Measurements from ENCODE around the gene ARSI. TPM values are rescaled to one million over a fixed set of nuclear protein-coding genes. Genes with fewer than 3 reads are reported as not detected.

Gene ARSI
- polyA plus RNA-seq, 2 of the 4 experiments (the other 2 are of a cell fraction), result 2.9 to 22.0 TPM

DNA sequence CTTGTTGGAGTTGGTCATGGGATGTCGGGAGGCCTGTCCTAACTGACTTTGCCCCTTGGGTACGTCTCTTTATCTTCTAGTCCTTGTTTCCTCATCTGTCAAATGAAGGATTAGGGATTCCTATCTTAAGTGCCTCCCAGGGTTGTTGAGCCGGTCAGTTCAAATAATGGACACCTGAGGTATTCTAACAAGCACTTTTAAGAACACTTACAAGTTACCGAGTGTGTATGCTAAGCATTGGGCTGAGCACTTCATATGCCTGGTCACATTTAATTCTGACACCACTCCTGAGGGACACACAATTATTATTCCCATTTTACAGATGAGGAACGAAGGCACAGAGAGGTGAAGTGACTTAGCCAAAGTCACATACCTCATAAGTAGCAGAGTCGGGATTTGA lies 50.2 kb downstream of the ARSI start:
- Histone ChIP-seq H3K9me3 (no peaks in the 10 kb centered on the region), H3K27ac (no peak overlapping the region), H3K4me3 (no peak overlapping the region), H3K4me2 (no peak overlapping the region), H3K4me1 (no peaks in the 10 kb centered on the region)
- no peak for FAIRE-seq
- DNase-seq (ENCODE audit: low read depth in 1 of 2, low spot score in 1 of 2), result no peak
- ATAC-seq, result no peak
- CTCF ChIA-PET, result interaction anchor here (0.8 to 1.6 kb wide), 5 partner anchors 10 to 414 kb away, joined by 3 to 4 read pairs (median 3); no protein-coding TSS in a partner anchor
- TF ChIP-seq ZSCAN20 (CRISPR knock-in tag; IDR thresholded peaks at IDR 0.05) (no peak), JUNB (IDR thresholded peaks at IDR 0.05) (no peak), NPAS2 (CRISPR knock-in tag; IDR thresholded peaks at IDR 0.05; ENCODE audit: borderline replicate concordance) (no peak), CEBPB (IDR thresholded peaks at IDR 0.05) (no peak), GATA3 (IDR thresholded peaks at IDR 0.05; ENCODE audit: borderline replicate concordance) (no peak), EHF (CRISPR knock-in tag; IDR thresholded peaks at IDR 0.05) (no peak), FOSB (CRISPR knock-in tag; IDR thresholded peaks at IDR 0.05) (no peak), FOSL2 (IDR thresholded peaks at IDR 0.05) (no peak), FOSL2 (CRISPR knock-in tag; IDR thresholded peaks at IDR 0.05) (no peak)
- TF ChIP-seq, protein P1, sequence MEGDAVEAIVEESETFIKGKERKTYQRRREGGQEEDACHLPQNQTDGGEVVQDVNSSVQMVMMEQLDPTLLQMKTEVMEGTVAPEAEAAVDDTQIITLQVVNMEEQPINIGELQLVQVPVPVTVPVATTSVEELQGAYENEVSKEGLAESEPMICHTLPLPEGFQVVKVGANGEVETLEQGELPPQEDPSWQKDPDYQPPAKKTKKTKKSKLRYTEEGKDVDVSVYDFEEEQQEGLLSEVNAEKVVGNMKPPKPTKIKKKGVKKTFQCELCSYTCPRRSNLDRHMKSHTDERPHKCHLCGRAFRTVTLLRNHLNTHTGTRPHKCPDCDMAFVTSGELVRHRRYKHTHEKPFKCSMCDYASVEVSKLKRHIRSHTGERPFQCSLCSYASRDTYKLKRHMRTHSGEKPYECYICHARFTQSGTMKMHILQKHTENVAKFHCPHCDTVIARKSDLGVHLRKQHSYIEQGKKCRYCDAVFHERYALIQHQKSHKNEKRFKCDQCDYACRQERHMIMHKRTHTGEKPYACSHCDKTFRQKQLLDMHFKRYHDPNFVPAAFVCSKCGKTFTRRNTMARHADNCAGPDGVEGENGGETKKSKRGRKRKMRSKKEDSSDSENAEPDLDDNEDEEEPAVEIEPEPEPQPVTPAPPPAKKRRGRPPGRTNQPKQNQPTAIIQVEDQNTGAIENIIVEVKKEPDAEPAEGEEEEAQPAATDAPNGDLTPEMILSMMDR (IDR thresholded peaks at IDR 0.05), result no peak
- WGBS (ENCODE audit: missing lambda C conversion rate), result 71% methylated on average over 6 of the region's 6 CpGs
- POLR2A ChIA-PET, result no interaction called here

DNA sequence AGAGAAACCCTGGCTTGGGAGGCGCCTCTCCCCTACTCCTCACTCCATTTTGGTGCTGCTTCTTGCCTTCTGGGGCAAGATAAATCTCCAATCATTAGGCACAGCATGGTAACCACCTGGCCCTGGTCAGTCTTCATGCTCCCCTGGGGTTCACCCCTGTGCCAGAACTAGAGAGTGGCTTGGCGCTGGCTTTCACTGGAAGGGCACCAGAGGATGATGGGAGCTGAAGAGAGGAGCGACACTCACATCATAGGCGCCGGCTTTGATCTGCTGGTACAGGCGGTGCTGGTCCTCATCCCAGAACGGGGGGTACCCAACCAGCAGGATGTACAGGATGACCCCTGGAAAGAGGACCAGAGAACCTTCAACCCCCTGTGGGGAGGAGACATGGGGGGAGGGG lies 51.2 kb downstream of the ARSI start:
- WGBS (ENCODE audit: missing lambda C conversion rate), result 77% methylated on average over 7 of the region's 7 CpGs
- CTCF ChIA-PET, result interaction anchor here (0.5 to 1.6 kb wide), 4 partner anchors 15 to 164 kb away, joined by 3 to 4 read pairs (median 3); no protein-coding TSS in a partner anchor
- Histone ChIP-seq H3K4me1 (no peaks in the 10 kb centered on the region), H3K9me3 (no peaks in the 10 kb centered on the region), H3K4me2 (no peak overlapping the region), H3K4me3 (no peak overlapping the region), H3K27ac (no peak overlapping the region)
- DNase-seq (ENCODE audit: low read depth in 1 of 2, low spot score in 1 of 2), result no peak
- no peak for TF ChIP-seq KDM1A (IDR thresholded peaks at IDR 0.05; ENCODE audit: low read depth)
- no peak for TF ChIP-seq CHD4 (IDR thresholded peaks at IDR 0.05; ENCODE audit: borderline replicate concordance)
- TF ChIP-seq FOXS1 (CRISPR knock-in tag; IDR thresholded peaks at IDR 0.05), result no peak
- TF ChIP-seq CBX2 (IDR thresholded peaks at IDR 0.05; ENCODE audit: borderline replicate concordance, low read depth), result no peak
- TF ChIP-seq JUNB (IDR thresholded peaks at IDR 0.05), result no peak
- TF ChIP-seq ZFP36 (IDR thresholded peaks at IDR 0.05; ENCODE audit: borderline replicate concordance, partially characterized antibody), result no peak
- TF ChIP-seq SMC3 (IDR thresholded peaks at IDR 0.05), result no peak
- TF ChIP-seq, protein P2, sequence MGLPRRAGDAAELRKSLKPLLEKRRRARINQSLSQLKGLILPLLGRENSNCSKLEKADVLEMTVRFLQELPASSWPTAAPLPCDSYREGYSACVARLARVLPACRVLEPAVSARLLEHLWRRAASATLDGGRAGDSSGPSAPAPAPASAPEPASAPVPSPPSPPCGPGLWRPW (IDR thresholded peaks at IDR 0.05), result no peak
- no peak for TF ChIP-seq TFCP2L1 (CRISPR knock-in tag; IDR thresholded peaks at IDR 0.05)
- TF ChIP-seq, protein P3, sequence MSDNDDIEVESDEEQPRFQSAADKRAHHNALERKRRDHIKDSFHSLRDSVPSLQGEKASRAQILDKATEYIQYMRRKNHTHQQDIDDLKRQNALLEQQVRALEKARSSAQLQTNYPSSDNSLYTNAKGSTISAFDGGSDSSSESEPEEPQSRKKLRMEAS (IDR thresholded peaks at IDR 0.05), result no peak
- TF ChIP-seq, protein P4, sequence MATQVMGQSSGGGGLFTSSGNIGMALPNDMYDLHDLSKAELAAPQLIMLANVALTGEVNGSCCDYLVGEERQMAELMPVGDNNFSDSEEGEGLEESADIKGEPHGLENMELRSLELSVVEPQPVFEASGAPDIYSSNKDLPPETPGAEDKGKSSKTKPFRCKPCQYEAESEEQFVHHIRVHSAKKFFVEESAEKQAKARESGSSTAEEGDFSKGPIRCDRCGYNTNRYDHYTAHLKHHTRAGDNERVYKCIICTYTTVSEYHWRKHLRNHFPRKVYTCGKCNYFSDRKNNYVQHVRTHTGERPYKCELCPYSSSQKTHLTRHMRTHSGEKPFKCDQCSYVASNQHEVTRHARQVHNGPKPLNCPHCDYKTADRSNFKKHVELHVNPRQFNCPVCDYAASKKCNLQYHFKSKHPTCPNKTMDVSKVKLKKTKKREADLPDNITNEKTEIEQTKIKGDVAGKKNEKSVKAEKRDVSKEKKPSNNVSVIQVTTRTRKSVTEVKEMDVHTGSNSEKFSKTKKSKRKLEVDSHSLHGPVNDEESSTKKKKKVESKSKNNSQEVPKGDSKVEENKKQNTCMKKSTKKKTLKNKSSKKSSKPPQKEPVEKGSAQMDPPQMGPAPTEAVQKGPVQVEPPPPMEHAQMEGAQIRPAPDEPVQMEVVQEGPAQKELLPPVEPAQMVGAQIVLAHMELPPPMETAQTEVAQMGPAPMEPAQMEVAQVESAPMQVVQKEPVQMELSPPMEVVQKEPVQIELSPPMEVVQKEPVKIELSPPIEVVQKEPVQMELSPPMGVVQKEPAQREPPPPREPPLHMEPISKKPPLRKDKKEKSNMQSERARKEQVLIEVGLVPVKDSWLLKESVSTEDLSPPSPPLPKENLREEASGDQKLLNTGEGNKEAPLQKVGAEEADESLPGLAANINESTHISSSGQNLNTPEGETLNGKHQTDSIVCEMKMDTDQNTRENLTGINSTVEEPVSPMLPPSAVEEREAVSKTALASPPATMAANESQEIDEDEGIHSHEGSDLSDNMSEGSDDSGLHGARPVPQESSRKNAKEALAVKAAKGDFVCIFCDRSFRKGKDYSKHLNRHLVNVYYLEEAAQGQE (IDR thresholded peaks at IDR 0.05), result no peak
- TF ChIP-seq HEYL (CRISPR knock-in tag; IDR thresholded peaks at IDR 0.05), result no peak
- TF ChIP-seq ZC3H11A (IDR thresholded peaks at IDR 0.05), result no peak
- no peak for TF ChIP-seq BHLHE40 (IDR thresholded peaks at IDR 0.05; ENCODE audit: low read depth, low read length)
- TF ChIP-seq, protein P5, sequence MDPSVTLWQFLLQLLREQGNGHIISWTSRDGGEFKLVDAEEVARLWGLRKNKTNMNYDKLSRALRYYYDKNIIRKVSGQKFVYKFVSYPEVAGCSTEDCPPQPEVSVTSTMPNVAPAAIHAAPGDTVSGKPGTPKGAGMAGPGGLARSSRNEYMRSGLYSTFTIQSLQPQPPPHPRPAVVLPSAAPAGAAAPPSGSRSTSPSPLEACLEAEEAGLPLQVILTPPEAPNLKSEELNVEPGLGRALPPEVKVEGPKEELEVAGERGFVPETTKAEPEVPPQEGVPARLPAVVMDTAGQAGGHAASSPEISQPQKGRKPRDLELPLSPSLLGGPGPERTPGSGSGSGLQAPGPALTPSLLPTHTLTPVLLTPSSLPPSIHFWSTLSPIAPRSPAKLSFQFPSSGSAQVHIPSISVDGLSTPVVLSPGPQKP (IDR thresholded peaks at IDR 0.05; ENCODE audit: low read depth, low read length), result no peak
- no peak for TF ChIP-seq SREBF2 (IDR thresholded peaks at IDR 0.05)
- TF ChIP-seq FOSB (CRISPR knock-in tag; IDR thresholded peaks at IDR 0.05), result no peak
- POLR2A ChIA-PET, result no interaction called here
- no peak for ATAC-seq
- FAIRE-seq, result no peak
